HG03571 (cell line): Measurements from ENCODE around the gene MRPL53.
"Not testable (repeated sequence)": the region's sequence is repeated elsewhere in the genome, so short reads cannot be mapped to it uniquely, and the experiment has no call there.

ENCODE experiments used
- ATAC-seq: cut with Tn5 transposase; IDR thresholded peaks from one replicate; pipeline ENCODE4 v1.9.1; 2021; ENCODE audit not compliant: unreplicated experiment

The MRPL53 gene

GRCh38 chr2:74454654-74455511 is 17.6 kb downstream of the MRPL53 start, which contains the start of gene INO80B:
Gene INO80B (plus strand): TSS chr2:74455087. CDS start chr2:74455117, 30 bp downstream.
- peak; percentile 42 for ATAC-seq

DNA sequence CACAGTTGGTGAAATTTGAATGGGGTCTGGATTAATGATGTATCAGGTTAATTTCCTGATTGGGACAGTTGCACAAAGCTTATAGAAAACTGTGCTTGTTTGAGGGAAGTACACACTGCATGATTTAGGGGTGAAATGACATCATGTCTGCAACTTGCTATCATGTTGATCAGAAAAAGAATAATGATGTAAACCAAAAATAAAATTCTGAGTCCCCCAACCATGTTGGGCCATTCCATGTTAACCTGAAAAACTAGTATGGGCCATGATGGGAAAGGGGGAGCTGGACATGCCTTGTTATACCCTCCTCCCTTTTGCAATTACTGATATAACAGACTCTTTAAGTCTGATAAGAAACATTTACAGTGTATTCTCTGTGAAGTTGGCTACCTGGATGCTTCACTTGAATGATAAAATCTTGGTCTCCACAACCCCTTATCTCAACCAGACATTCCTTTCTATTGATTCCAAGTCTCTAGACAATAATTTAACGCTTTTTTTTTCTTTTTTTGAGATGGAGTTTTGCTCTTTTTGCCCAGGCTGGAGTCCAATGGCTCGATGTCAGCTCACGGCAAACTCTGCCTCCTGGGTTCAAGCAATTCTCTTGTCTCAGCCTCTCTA is 21.8 kb downstream of the MRPL53 start:
- ATAC-seq, result no peak

GRCh38 chr2:74448771-74449170 is 23.7 kb downstream of the MRPL53 start:
- ATAC-seq, result no peak

DNA sequence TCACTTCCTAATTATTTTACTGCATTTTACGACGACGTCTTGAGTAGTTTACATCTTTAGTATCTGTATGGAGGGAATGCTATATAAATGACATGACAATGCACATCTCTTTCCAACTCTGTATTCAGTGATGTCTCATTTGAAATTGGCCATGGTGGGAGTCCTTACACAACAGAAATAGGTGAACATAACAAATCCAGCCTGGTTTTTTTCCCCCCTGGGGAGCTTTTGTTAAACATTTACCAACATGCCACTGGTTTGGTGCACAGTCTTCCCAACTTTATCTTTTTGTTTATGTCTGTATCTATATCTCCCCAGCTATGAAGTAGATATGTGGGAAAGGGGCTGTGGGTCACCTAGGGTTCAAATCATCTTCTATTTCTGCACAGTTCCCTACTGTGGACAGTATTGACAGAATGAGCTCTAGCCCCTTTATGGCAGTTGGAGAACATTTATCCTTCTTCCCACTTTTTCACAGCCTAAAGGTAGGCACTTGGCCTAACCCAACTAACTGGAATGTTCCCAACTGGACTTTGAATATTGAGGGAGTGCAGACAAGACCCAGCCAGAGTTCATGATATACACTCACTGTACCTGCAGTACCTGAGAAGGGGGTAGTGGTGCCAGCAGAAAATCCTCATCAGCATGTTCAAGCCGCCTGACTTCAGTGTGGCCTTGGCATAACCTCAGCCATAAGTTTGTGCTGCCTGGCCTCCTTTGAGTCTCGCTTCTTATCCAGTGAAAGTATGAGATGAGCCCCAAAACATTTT is 25.1 kb downstream of the MRPL53 start:
- ATAC-seq, result no peak

DNA sequence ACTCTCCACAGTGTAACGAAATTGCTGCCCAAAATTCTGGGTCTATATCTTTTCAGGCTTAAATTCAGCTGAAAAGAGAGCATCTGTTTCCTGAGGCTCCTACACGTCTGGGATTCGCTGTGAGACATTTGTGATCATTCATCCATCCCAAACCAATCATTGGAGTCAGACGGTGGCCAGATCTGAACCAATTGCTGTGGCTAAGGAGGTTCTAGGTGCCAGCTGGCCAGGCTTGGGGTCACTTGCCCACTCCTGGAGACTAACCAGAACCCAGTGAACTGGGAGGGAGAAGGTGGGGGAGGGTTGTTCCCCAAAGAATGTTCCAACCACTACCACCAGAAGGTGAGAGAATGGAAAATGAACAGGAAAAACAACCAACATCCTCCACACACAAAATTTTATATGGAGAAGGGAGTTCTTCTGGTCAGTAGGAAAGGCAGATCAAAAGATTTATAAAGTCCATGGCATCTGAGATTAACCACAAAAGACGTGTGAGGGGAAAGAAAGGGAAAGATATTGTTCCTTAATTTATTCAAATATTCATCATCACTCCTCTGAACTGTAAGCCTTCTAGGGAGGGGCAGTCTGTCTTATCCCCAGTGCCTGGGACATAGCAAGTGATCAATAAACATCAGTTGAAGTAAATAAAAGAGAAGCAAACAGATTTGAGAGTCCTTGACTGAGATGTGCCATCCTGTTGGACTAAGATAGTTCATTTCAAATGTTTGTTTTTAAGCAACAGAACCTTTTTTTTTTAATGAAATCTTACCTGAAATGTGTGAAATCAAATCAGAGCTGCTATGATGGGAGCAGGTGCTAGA is 27.8 kb downstream of the MRPL53 start:
- ATAC-seq, result no peak

GRCh38 chr2:74442483-74443297 is 29.8 kb downstream of the MRPL53 start:
- ATAC-seq, result not testable (repeated sequence)

DNA sequence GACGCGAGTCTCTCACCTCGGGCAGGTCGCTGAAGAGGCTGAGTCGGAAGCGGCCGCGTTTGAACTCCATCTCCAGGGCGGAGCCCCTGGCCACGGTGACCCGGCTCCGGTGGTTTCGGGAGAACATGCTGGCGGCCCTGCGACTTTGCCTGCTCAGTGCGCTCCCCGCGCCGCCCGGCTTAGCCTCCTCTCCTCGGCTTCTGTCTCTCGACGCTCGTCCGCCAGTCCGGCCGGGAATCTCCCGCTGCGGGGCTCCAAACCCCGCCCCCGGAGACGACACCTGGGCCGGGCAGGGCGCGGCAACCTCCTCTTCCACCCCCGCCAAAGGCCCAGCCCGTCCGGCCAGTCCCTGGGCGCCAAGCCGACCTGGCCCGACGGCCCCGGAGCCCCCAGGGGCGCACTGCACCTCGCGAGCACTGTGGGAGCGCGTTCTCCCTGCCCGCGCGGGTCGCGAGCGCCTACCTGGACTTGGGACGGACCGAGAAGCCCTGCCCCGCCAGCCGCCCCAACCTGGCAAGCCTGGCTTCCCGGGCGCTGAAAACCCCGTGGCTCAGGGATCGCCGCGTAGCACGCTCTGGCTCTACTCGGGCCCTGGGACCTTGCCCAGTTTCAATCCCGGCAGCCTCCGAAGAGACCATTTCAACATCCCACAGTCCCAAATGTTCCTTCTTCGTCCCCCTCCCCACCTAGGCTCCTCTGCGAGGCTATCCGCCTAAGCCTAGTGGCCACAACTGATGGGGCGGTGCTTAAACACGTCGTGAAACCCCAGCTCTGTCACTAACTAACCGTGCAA is 30.6 kb downstream of the MRPL53 start, which contains the start of gene RTKN:
Gene RTKN, minus strand, starts transcription at position 248 of the 793 bp plus-strand sequence. Its CDS starts 121 bp downstream, at position 127.
- ATAC-seq, result no peak

DNA sequence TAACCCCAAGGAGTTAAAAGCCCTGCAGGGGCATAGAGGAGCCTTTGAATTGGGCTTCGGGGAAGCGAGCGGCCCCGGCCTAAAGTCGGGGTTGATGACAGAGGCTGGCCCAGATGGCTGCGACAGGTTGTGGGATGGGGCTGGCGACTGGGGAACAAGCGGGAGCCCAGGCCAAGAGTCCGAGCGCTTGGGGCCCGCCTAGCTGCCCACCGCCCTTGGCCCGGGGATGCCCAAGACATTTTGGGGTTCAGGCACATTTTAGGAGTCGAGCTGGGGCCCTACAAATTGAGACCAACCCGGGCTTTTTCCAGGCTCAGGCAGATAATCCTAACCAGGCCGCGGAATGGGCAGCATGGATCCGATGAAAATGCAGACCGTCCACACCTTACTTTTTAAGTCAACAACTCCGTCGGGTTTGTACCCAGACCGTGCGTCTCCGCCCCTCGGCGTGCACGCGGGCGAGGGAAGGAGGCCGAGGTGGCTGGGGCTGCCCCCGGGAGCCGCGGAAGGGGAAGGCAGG is 31.2 kb downstream of the MRPL53 start:
- no peak for ATAC-seq

DNA sequence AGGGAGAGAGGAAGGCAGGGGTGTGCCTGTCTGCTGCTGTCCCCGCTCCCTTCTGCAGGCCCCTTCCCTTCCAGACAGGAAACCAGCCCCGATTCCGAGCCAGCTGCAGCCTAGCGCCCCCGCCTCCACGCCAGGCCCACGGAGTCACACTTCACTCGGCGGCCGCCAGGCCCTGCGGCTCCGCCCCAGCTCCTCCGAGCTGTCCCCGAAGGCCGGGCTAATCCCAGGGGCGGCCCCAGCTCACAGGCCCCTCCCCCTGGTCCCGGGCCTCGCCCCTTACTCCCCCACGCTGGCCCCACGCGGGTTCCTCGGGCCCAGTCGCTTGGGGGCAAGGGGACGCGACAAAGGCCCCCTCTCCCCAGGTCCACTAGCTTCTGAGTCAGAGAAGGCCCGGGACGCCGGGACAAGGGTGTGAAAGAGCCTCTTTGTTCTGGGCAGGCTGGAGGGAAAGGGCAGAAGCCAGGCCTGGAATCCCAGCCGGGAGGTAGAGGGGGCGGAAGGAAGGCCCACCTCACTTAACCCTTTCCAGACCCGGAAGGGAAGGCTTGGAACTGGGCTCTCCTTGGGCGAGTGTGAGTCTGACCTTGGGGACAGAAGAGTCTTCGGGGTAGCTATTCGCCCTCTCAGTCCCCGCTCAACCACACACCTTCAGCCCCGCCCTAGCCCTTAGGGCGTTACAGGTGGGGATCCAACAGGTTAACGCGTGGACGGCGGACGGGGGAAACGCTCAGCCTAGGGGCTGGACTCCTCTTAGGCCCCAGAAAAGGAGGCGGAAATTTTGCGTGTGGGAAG is 31.9 kb downstream of the MRPL53 start:
- peak; percentile 76 for ATAC-seq

DNA sequence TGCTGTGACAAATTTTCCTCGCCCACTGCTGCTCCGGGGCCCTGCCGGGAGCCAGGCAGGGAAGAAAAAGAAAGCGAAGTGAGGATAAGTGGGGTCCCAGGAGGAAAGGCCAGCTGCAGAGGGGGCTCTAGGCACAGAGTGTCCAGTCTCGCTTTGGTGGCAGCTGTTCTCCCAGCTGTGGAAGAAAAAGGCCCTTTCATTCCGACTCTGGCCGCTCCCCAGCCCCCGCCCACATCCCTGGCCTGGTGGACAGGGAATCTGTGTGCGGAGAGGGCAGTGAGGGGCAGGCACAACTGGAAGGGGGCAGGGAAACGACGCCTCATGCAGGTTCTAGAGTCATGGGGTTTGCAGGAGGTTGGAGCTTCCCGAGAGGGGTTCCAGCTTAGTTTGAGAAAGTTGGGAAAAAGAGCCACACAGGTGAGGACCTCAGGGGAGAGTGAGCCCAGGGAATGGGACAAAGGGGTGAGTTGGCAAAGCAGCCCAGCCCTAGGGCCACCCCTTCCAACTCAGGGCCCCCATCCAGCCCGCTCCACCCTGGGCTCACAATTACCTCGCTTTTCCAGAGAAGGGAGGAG is 32.6 kb downstream of the MRPL53 start:
- no peak for ATAC-seq

GRCh38 chr2:74439373-74439772 is 33.1 kb downstream of the MRPL53 start:
- ATAC-seq, result no peak

- no peak for ATAC-seq
These were observed 34.2 kb downstream of the MRPL53 start for GRCh38 chr2:74438248-74438647.

GRCh38 chr2:74436848-74437695 is 35.4 kb downstream of the MRPL53 start:
- ATAC-seq, result no peak

GRCh38 chr2:74436111-74436805 is 36.2 kb downstream of the MRPL53 start:
- no peak for ATAC-seq

DNA sequence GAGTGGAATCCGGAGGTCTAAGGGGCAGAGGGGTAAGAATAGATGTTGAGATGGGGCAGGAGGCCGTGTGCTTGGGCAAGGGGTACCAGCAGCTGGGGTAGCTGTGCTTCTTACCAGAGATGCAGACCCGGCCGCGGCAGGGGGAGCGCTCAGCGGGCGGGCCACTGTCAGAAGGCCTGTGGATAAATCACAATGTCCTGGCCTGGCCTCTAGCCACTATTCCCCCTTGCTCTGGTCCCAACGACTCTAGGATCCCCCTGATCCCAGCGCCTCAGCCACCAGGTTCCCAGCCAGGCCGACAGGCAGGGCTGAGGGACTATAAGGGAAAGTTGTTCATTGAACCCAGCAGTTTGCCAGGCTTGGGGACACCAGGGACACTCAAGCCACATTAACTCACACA is 42.0 kb downstream of the MRPL53 start:
- no peak for ATAC-seq
